ENCODE measurements around the gene SLC6A17.

DNA sequence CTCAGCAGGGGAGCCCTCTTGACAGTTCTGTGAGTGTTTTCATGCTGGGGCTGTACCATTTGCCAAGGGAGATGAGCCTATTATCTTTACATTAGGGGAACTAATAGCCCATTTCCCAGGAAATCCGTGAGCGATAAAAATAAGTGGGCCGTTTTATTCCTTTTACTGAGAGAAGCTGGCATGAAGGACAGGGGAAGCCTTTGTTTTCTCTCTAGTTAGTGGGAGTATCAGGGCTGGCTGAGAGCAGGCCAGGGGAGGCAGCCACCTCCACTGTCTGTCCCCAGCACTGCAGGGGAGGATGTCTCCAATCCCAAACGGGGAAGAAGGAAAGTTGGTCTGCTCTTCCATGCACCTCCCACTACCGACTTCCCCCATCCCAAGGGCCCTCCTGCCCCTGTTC lies 35.5 kb upstream of the SLC6A17 start:
- no peak for TF ChIP-seq EZH2 (IDR thresholded peaks at IDR 0.05; ENCODE audit: borderline replicate concordance, low read length)
- TF ChIP-seq, protein P1, sequence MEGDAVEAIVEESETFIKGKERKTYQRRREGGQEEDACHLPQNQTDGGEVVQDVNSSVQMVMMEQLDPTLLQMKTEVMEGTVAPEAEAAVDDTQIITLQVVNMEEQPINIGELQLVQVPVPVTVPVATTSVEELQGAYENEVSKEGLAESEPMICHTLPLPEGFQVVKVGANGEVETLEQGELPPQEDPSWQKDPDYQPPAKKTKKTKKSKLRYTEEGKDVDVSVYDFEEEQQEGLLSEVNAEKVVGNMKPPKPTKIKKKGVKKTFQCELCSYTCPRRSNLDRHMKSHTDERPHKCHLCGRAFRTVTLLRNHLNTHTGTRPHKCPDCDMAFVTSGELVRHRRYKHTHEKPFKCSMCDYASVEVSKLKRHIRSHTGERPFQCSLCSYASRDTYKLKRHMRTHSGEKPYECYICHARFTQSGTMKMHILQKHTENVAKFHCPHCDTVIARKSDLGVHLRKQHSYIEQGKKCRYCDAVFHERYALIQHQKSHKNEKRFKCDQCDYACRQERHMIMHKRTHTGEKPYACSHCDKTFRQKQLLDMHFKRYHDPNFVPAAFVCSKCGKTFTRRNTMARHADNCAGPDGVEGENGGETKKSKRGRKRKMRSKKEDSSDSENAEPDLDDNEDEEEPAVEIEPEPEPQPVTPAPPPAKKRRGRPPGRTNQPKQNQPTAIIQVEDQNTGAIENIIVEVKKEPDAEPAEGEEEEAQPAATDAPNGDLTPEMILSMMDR (conservative IDR thresholded peaks at IDR 0.05 in 1 of 2, IDR thresholded peaks at IDR 0.05 in 1 of 2; ENCODE audit: extremely low read depth in 1 of 2, insufficient read depth in 1 of 2, low read depth in 1 of 2, low read length in 2 of 2): no peak
